Hematopoietic multipotent progenitor cell treated with erythropoietin and hydrocortisone succinate and interleukin-3 and kit ligand, for 8 days (in vitro differentiated cells): ENCODE results near the gene PKD2.
A peak's percentile ranks its signal among the peaks of the same experiment; 100 is the strongest.
"Not testable (repeated sequence)": the region's sequence is repeated elsewhere in the genome, so short reads cannot be mapped to it uniquely, and the experiment has no call there.

Experiments
- DNase-seq: peaks from one replicate; pipeline ENCODE4 v3.0.0-alpha.2; 2015

The PKD2 gene

GRCh38 chr4:88077911-88078524, 70.6 kb downstream of the PKD2 start:
- DNase-seq: no peak

DNA sequence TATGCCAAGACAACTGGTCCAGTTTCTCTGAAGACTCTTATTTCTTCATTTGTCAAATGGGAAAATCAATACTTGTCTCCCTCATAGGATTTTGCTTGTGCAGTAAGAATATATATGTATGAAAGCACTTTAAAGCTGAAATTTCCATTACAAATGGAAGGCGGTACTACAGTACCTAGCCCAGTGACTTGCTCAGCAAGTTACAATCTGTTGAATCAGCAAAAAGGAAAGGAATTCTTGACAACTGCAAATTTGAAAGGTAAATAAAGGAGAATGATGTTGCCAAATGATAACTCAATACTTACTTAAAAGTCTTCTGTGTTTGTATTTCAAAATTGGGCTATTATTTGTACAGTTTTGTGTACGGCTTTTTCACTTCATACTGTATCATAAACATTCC, 71.1 kb downstream of the PKD2 start:
- no peak for DNase-seq

- DNase-seq: no peak
These were observed 73.2 kb downstream of the PKD2 start for GRCh38 chr4:88080626-88081025.

- DNase-seq: no peak
These were observed 79.6 kb downstream of the PKD2 start for GRCh38 chr4:88087004-88087403.

- DNase-seq: no peak
These were observed 83.5 kb downstream of the PKD2 start for GRCh38 chr4:88090898-88091297.

DNA sequence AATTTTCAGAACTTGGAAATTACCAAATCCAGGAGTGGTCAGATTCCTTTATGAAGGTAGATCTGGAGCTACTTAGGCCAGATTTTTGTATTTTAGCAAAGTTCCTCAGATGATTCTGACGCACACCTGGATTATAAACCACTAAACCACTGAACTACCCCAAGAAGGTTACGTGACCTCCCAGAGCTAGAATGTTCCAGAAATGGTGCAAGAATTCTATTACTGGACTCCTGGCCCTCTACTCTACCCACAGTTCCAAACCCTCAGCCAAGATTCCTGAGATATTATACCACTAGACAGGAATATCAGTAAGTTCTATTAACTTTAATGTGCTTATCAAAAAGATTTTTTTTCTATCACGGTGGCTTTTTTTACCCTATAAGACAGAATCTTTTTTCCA, 83.9 kb downstream of the PKD2 start:
- no peak for DNase-seq

GRCh38 chr4:88093874-88094273, 86.4 kb downstream of the PKD2 start:
- no peak for DNase-seq

- no peak for DNase-seq
These were observed 89.9 kb downstream of the PKD2 start for GRCh38 chr4:88097301-88097700.

- no peak for DNase-seq
These were observed 90.3 kb downstream of the PKD2 start for GRCh38 chr4:88097781-88098180.

DNA sequence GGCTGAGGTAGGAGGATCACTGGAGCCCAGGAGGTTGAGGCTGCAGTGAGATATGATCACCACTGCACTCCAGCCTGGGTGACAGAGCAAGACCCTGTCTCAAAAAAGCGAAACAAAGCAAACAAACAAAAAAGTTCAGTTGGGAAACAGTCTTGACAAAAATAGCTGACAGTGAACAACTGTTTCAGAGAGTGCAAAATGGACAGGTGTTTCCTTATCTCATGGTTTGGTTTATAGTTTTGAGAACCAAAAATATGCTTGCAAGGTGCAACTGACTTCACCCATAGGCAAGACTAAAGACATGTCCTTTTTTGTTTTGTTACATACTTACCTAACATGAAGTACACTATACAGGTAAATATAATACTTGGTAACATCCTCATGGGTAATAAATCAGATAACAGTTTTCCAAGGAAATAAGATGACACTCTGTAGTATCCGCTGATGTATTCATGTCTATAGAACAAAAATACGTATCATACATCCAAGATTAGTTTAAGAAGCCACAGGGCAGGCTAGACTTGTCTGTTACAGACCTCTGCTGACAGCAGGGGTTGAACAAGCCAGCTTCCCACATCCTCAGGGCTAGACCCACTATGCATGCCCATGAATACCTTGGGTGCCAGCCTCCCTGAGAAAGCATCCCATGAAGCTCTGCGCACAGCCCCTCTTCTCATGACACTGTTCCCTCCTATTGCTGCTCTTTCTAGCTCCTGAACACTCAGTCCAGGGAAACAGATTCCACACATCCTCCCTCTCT, 91.7 kb downstream of the PKD2 start:
- no peak for DNase-seq

- DNase-seq: no peak
These were observed 93.7 kb downstream of the PKD2 start for GRCh38 chr4:88101165-88101564.

DNA sequence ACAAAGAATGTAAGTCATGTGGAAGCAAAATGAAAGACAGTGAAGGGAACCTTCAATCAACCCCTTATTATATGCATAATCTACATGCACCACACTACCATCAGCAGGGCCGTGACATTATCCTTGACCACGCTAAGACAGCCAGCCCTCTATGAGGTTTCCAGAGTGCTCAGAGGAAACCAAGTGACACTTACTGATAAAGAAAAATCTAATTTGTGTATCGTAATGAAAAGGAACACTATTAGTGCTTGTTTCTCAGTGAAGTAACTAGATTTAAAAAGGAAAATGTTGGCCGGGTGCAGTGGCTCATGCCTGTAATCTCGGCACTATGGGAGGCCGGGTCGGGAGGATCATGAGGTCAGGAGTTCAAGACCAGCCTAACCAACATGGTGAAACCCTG, 94.6 kb downstream of the PKD2 start:
- DNase-seq: peak; percentile 64

DNA sequence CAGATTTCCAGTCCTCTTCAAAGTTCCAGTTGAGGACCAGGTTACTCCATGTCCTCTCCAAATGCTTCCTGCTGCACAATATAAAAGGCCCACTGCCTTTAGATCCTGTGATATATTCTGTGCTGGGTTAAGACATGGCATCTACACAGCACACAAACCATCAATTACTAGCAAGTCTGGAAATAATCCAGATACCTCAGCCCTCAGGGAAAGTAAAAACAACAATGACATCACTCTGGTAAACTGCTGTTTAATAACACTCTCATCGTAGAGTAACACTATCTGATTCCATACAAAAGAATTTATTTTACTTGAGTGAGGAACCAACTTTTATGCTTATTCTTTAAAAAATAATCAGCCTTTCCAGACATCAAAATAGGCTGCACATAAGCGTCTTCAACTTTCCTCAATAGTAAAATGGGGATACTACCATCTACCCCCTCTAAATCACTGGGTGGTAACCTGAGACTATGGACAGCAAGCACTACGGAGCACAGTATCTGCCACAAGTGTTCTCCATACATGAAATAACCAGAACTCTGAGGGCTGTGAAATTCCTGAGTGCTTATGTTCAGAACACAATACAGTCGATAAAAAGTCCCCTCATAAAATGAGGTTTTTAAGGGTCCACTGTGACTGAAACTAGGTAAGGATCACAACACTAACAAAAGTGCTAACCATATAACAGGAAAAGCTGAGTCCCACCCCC, 97.6 kb downstream of the PKD2 start:
- no peak for DNase-seq

GRCh38 chr4:88106205-88106604, 98.8 kb downstream of the PKD2 start:
- DNase-seq: no peak

DNA sequence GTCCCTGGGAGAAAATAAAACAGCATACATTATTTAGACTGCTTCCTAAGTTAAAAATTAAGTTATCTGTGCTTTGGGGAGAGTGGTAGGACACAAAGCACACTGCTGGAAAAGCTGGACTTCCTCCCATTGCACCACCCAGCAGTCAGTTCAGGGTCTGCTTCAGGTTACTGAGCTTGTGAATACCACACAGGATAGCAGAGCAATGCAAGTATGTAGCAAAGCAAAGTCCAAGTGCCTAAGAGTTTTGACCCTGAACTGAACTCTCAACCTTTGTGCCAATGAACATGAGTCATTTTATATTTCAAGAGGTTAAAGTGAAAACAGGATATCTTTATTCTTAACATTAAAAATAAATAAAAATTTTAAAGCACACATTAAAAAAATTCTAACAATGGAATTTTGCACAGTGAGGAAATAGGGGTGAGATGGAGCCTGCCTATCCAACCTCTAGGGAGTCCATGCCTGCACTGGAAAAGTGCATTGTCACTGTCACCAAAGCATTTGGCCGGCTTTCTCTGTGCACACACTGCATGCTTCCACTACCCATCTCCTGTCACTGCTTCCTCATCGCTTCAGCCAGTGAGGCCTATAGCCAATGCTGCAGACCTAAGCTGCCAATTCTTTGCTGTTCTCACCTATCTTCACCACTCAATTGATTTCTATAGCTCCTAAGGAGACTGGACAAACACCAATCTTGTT, 100.1 kb downstream of the PKD2 start:
- DNase-seq: peak; percentile 44

GRCh38 chr4:88108108-88108465, 100.7 kb downstream of the PKD2 start:
- not testable (repeated sequence) for DNase-seq

DNA sequence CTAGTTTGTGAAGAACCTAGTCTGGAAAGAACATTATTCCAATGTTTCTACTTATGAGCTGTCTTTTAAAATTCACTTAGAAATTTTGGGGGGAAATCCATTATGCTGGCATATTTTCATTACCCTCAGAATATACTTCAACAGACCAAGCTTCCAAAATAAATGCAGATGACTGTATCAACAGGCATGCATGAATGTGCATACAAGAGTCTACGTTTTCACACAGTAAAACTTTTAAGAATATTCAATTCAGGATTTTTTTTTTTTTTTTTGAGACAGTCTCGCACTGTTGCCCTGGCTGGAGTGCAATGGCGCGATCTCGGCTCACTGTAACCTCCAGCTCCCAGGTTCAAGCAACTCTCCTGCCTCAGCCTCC, 101.3 kb downstream of the PKD2 start:
- DNase-seq: no peak

- DNase-seq: no peak
These were observed 101.9 kb downstream of the PKD2 start for GRCh38 chr4:88109123-88109881.

DNA sequence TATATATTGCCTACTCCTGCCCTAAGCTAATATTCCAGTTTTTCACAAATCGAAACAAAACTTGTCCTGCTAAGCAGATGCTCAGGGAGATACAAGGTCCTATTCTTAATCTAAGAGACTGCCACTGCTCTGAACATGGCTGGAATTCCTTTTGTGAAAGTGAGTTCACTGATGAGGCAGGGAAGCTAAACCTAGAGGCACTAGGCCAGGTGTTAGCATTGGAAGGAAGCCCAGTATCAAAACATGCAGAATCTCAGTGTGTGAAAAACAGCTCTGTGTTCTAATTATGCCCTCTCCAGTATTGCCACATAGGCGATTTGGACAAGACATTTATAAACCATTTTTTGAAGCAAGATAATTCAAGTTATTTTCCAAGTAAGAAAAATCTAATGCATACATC, 103.4 kb downstream of the PKD2 start:
- DNase-seq: no peak

- DNase-seq: no peak
These were observed 105.4 kb downstream of the PKD2 start for GRCh38 chr4:88112856-88113255.

GRCh38 chr4:88115587-88115986, 108.2 kb downstream of the PKD2 start:
- DNase-seq: no peak

DNA sequence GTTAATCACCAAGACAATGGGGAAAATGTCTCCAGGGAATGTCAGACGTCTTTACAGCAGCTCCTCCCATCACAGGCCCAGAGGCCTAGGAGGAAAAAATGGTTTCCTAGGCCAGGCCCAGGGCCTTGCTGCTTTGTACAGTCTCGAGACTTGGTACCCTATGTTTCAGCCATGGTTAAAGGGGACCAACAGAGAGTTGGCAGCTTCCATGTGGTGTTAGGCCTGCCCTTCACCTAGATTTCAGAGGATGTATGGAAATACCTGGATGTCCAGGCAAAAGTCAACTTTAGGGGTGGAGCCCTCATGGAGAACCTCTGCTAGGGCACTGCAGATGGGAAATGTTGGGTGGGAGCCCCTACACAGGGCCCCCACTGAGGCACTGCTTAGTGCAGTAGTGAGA, 112.5 kb downstream of the PKD2 start:
- DNase-seq: no peak

- not testable (repeated sequence) for DNase-seq
These were observed 114.8 kb downstream of the PKD2 start for GRCh38 chr4:88122260-88122659.
